ENCODE results near the gene HHIPL1.

HHIPL1 gene

GRCh38 chr14:99685151-99685591 lies 40.2 kb downstream of the HHIPL1 start:
- DNase-seq: no peak
- no peak overlapping the region for H2AFZ ChIP-seq (ENCODE audit: insufficient read depth, low read length, poor library complexity)
- no peaks in the 10 kb centered on the region for H3K9me3 ChIP-seq (ENCODE audit: insufficient read depth, low read depth, low read length)
- H3K4ac ChIP-seq (ENCODE audit: low read depth, low read length): no peak overlapping the region
- no peak overlapping the region for H2BK120ac ChIP-seq (ENCODE audit: insufficient read depth, low read length, poor library complexity)
- no peak overlapping the region for H3K14ac ChIP-seq (ENCODE audit: low read length)
- H4K12ac ChIP-seq (ENCODE audit: low read depth, low read length): no peak overlapping the region
- H3K4me2 ChIP-seq (ENCODE audit: low read length): no peak overlapping the region
- no peak overlapping the region for H3K27ac ChIP-seq (ENCODE audit: low read depth, low read length)
- H2AK5ac ChIP-seq (ENCODE audit: low read length): no peak overlapping the region
- H3K27me3 ChIP-seq (ENCODE audit: insufficient read depth, low read length): no peaks in the 10 kb centered on the region
- H2BK12ac ChIP-seq (ENCODE audit: low read length): no peak overlapping the region
- no peaks in the 10 kb centered on the region for H3K79me2 ChIP-seq (ENCODE audit: control insufficient read depth, insufficient read depth, low read length, poor library complexity)
- H3K4me3 ChIP-seq (ENCODE audit: low read depth, low read length): no peak overlapping the region
- no peak overlapping the region for H3K18ac ChIP-seq (ENCODE audit: low read length)
- H3K23ac ChIP-seq (ENCODE audit: low read length): no peak overlapping the region
- H4K8ac ChIP-seq (ENCODE audit: low read depth, low read length): no peak overlapping the region
- H3K36me3 ChIP-seq (ENCODE audit: control insufficient read depth in 1 of 2, insufficient read depth in 2 of 2, low read length in 2 of 2): no peaks in the 10 kb centered on the region
- no peak overlapping the region for H2BK5ac ChIP-seq (ENCODE audit: low read depth, low read length, poor library complexity)
- H3K79me1 ChIP-seq (ENCODE audit: low read length): peaks cover 3% of the 10 kb centered on the region
- no peak overlapping the region for H3K9ac ChIP-seq (ENCODE audit: low read length)
- peaks cover 6 to 17% of the 10 kb centered on the region in 2 experiments for H3K4me1 ChIP-seq (ENCODE audit: control insufficient read depth in 1 of 2, insufficient read depth in 2 of 2, low read length in 2 of 2)
- whole genome bisulfite sequencing (ENCODE audit: extremely low coverage, insufficient coverage, insufficient read length): no CpG with 5 or more reads among the region's 11 CpGs
- H4K91ac ChIP-seq (ENCODE audit: low read depth, low read length): no peak overlapping the region

DNA sequence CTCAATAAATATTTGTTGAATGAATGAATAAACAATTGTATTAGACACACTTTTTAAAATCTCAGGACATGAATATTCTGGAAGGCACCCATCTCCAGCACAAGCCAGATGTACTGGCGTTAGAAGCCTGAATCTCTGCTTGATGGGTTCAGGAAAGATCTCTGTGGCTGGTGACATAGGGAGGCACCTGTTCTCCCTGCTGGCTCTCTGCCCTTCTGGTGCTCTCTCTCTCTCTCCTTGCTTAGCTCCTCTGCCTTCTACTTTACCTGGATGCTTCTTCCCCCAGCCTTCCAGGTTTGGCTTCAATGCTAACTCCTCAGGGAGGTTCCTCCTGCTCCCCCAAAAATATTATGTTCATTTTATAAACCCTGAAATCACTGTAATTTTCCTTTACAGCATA lies 40.7 kb downstream of the HHIPL1 start:
- Histone ChIP-seq H3K9me3 (ENCODE audit: insufficient read depth, low read depth, low read length) (no peaks in the 10 kb centered on the region), H2BK5ac (ENCODE audit: low read depth, low read length, poor library complexity) (no peak overlapping the region), H3K9ac (ENCODE audit: low read length) (no peak overlapping the region), H3K79me1 (ENCODE audit: low read length) (peaks cover 3% of the 10 kb centered on the region), H3K27me3 (ENCODE audit: insufficient read depth, low read length) (no peaks in the 10 kb centered on the region), H3K4me1 (ENCODE audit: control insufficient read depth in 1 of 2, insufficient read depth in 2 of 2, low read length in 2 of 2) (peaks cover 6 to 17% of the 10 kb centered on the region in 2 experiments), H3K4me2 (ENCODE audit: low read length) (no peak overlapping the region), H3K14ac (ENCODE audit: low read length) (no peak overlapping the region), H2BK120ac (ENCODE audit: insufficient read depth, low read length, poor library complexity) (no peak overlapping the region), H4K91ac (ENCODE audit: low read depth, low read length) (no peak overlapping the region), H2AFZ (ENCODE audit: insufficient read depth, low read length, poor library complexity) (no peak overlapping the region), H3K79me2 (ENCODE audit: control insufficient read depth, insufficient read depth, low read length, poor library complexity) (no peaks in the 10 kb centered on the region), H4K8ac (ENCODE audit: low read depth, low read length) (no peak overlapping the region), H3K18ac (ENCODE audit: low read length) (no peak overlapping the region), H3K36me3 (ENCODE audit: control insufficient read depth in 1 of 2, insufficient read depth in 2 of 2, low read length in 2 of 2) (no peaks in the 10 kb centered on the region), H3K23ac (ENCODE audit: low read length) (no peak overlapping the region), H3K4ac (ENCODE audit: low read depth, low read length) (no peak overlapping the region), H3K27ac (ENCODE audit: low read depth, low read length) (no peak overlapping the region), H2BK12ac (ENCODE audit: low read length) (no peak overlapping the region), H2AK5ac (ENCODE audit: low read length) (no peak overlapping the region), H3K4me3 (ENCODE audit: low read depth, low read length) (no peak overlapping the region), H4K12ac (ENCODE audit: low read depth, low read length) (no peak overlapping the region)
- no peak for DNase-seq
- WGBS (ENCODE audit: extremely low coverage, insufficient coverage, insufficient read length): no CpG with 5 or more reads among the region's 1 CpG

- Histone ChIP-seq H3K36me3 (ENCODE audit: control insufficient read depth in 1 of 2, insufficient read depth in 2 of 2, low read length in 2 of 2) (no peaks in the 10 kb centered on the region), H2BK12ac (ENCODE audit: low read length) (no peak overlapping the region), H3K79me1 (ENCODE audit: low read length) (peaks cover 3% of the 10 kb centered on the region), H3K4me1 (ENCODE audit: control insufficient read depth in 1 of 2, insufficient read depth in 2 of 2, low read length in 2 of 2) (peaks cover 6 to 17% of the 10 kb centered on the region in 2 experiments), H3K18ac (ENCODE audit: low read length) (no peak overlapping the region), H3K9ac (ENCODE audit: low read length) (no peak overlapping the region), H3K27ac (ENCODE audit: low read depth, low read length) (no peak overlapping the region), H2AFZ (ENCODE audit: insufficient read depth, low read length, poor library complexity) (no peak overlapping the region), H3K4me2 (ENCODE audit: low read length) (no peak overlapping the region), H4K12ac (ENCODE audit: low read depth, low read length) (no peak overlapping the region), H4K91ac (ENCODE audit: low read depth, low read length) (no peak overlapping the region), H3K14ac (ENCODE audit: low read length) (no peak overlapping the region), H3K4me3 (ENCODE audit: low read depth, low read length) (no peak overlapping the region), H2BK120ac (ENCODE audit: insufficient read depth, low read length, poor library complexity) (no peak overlapping the region), H2AK5ac (ENCODE audit: low read length) (no peak overlapping the region), H2BK5ac (ENCODE audit: low read depth, low read length, poor library complexity) (no peak overlapping the region), H3K79me2 (ENCODE audit: control insufficient read depth, insufficient read depth, low read length, poor library complexity) (no peaks in the 10 kb centered on the region), H3K27me3 (ENCODE audit: insufficient read depth, low read length) (no peaks in the 10 kb centered on the region), H4K8ac (ENCODE audit: low read depth, low read length) (no peak overlapping the region), H3K9me3 (ENCODE audit: insufficient read depth, low read depth, low read length) (peaks cover 3% of the 10 kb centered on the region), H3K4ac (ENCODE audit: low read depth, low read length) (no peak overlapping the region), H3K23ac (ENCODE audit: low read length) (no peak overlapping the region)
- WGBS (ENCODE audit: extremely low coverage, insufficient coverage, insufficient read length): no CpG with 5 or more reads among the region's 8 CpGs
- no peak for DNase-seq
These were observed 41.8 kb downstream of the HHIPL1 start for GRCh38 chr14:99686557-99687283.

- H3K9me3 ChIP-seq (ENCODE audit: insufficient read depth, low read depth, low read length): peaks cover 3% of the 10 kb centered on the region
- no peak overlapping the region for H2BK12ac ChIP-seq (ENCODE audit: low read length)
- no peak overlapping the region for H3K14ac ChIP-seq (ENCODE audit: low read length)
- H3K79me1 ChIP-seq (ENCODE audit: low read length): peaks cover 3% of the 10 kb centered on the region
- no peak overlapping the region for H3K18ac ChIP-seq (ENCODE audit: low read length)
- no peak overlapping the region for H3K4ac ChIP-seq (ENCODE audit: low read depth, low read length)
- peak overlapping the region; percentile 24 for H3K4me3 ChIP-seq (ENCODE audit: low read depth, low read length)
- H3K36me3 ChIP-seq (ENCODE audit: control insufficient read depth in 1 of 2, insufficient read depth in 2 of 2, low read length in 2 of 2): no peaks in the 10 kb centered on the region
- no peaks in the 10 kb centered on the region for H3K79me2 ChIP-seq (ENCODE audit: control insufficient read depth, insufficient read depth, low read length, poor library complexity)
- WGBS (ENCODE audit: extremely low coverage, insufficient coverage, insufficient read length): no CpG with 5 or more reads among the region's 12 CpGs
- peak in 1 of 2 donors; percentile 42 for DNase-seq
- H3K23ac ChIP-seq (ENCODE audit: low read length): no peak overlapping the region
- no peak overlapping the region for H4K91ac ChIP-seq (ENCODE audit: low read depth, low read length)
- no peak overlapping the region for H3K4me2 ChIP-seq (ENCODE audit: low read length)
- peaks cover 6 to 16% of the 10 kb centered on the region in 2 experiments for H3K4me1 ChIP-seq (ENCODE audit: control insufficient read depth in 1 of 2, insufficient read depth in 2 of 2, low read length in 2 of 2)
- no peaks in the 10 kb centered on the region for H3K27me3 ChIP-seq (ENCODE audit: insufficient read depth, low read length)
- no peak overlapping the region for H4K12ac ChIP-seq (ENCODE audit: low read depth, low read length)
- H3K9ac ChIP-seq (ENCODE audit: low read length): peak overlapping the region; percentile 41
- no peak overlapping the region for H2BK5ac ChIP-seq (ENCODE audit: low read depth, low read length, poor library complexity)
- H4K8ac ChIP-seq (ENCODE audit: low read depth, low read length): peak overlapping the region; percentile 41
- H3K27ac ChIP-seq (ENCODE audit: low read depth, low read length): no peak overlapping the region
- no peak overlapping the region for H2BK120ac ChIP-seq (ENCODE audit: insufficient read depth, low read length, poor library complexity)
- H2AFZ ChIP-seq (ENCODE audit: insufficient read depth, low read length, poor library complexity): no peak overlapping the region
- no peak overlapping the region for H2AK5ac ChIP-seq (ENCODE audit: low read length)
These were observed 42.6 kb downstream of the HHIPL1 start for GRCh38 chr14:99687284-99688209.
